CD4-positive, alpha-beta T cell treated with Interferon gamma for 1 hour (primary cell): ENCODE results near the gene EFNB3.

Source experiments
- DNase-seq: peaks from one replicate; pipeline ENCODE4 v3.0.0-alpha.2; 2020

The EFNB3 gene

DNA sequence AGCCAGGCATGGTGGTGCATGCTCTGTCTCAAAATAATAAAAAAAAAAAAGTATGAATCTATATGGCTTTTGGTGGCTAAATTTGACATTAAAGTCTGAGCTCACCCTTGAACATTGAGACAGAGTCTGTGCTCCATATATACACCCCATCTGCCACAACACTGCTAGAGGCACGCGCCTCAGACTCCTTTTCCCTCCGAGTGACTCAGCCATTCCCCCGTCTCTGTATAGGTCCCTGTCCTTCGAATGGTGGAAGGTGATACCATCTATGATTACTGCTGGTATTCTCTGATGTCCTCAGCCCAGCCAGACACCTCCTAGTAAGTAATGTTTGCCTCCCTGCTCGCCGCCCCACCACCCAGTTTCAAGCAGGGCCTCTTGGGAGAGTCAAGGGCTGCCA lies 4.5 kb upstream of the EFNB3 start:
- DNase-seq: no peak

DNA sequence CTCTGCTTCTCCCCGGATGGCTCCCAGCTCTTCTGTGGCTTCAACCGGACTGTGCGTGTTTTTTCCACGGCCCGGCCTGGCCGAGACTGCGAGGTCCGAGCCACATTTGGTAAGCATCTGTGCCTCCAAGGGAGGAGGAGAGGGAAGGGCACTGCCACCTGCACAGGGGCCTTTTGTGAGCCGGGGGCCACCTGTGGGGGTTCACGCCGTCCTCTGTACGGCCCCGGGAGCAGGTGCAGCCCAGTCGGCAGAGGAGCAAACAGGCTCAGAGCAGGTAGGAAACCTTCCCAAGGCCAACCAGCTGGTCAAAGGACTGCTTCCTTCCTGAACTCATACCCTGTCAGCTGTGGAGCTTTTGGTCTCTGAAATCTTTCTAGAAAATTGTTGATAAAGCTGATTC lies 3.3 kb upstream of the EFNB3 start:
- no peak for DNase-seq

DNA sequence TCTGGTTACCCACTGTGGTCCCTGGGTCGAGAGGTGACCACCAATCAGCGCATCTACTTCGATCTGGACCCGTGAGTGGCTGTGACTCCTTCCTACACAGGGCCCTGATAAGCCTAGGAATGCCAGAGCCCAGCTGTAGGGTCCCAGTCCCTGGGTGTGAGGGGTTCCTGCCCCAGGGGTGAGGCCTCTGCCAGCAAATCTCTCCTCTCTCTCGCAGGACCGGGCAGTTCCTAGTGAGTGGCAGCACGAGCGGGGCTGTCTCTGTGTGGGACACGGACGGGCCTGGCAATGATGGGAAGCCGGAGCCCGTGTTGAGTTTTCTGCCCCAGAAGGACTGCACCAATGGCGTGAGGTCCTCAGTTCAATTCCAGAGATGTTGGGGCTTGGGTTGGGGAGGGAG lies 2.2 kb upstream of the EFNB3 start:
- DNase-seq: no peak

DNA sequence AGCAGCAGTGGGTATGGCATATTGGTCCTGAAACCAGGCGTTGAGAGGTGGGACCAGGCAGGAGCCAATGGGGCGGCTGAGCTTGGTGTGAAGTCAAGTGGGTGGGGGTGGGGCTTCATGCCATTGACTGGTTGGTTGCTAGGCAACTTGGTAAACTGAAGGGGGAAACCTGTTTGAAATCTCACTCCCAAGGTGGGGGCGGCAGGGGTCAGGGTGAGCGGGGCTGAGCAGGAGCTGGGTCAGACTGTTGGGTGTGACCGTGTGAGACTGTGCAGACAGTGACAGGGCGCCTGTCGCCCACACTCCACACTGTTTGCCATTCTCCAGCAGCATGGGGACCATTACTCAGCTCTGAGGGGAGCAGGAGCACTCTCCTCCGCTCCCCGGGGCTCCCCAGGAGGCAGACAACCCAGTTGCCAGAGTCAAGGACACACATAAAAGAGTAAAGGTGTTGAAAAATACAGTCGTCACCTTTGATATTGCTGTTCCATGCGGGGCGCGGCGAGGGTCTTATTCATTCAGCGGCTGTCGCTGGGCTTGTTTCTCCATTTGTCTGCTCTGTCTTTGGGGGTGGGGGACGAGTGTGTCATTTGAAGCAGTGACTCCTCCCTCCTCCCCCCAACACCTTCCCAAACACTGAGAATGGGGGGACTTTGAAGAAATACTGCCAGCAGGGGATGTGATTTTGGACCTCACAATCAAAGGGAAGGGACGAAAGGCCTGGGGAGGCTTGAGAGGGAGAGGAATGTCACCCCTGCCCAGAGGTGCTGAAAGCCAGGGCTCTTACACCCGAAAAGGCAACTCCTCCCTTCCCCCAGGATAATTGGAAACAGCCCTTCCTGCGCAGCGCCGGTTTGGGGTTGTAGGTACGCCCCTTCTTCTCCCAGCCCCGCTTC lies 1.2 kb upstream of the EFNB3 start:
- DNase-seq: peak; percentile 28

DNA sequence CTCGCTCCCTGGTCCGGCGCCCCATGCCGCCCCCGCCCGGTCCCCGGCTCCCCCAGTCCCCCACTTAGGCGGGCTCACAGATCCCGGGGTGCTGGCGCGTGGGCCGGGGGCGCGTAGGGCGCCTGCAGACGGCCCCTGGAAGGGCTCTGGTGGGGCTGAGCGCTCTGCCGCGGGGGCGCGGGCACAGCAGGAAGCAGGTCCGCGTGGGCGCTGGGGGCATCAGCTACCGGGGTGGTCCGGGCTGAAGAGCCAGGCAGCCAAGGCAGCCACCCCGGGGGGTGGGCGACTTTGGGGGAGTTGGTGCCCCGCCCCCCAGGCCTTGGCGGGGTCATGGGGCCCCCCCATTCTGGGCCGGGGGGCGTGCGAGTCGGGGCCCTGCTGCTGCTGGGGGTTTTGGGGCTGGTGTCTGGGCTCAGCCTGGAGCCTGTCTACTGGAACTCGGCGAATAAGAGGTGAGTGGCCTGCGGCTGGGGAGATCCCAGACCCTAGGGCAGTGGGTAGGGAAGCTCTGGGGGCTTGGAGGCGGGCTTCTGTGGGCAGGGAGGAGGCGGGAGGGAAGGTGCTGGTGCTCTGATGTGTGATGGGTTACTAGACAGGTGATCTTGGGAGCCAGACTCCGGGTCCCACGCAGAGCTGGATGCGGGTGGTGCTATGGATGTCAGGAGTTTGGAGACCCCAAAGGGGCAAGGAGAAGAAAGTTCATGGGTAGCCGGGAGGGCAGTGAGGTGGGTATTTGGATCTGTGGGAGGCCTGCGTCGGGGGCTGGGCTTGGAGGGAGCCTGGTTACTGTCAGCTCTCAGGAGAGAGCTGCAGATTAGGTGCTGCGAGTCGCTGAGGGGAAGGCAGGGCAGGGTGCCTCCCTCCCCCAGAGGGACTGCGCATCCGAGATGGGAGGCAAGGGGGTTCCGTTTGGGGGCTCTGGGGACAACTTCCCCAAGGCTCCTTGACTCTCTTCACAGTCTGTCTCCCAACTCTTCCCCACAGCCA lies 560 bp downstream of the EFNB3 start:
- DNase-seq: no peak

DNA sequence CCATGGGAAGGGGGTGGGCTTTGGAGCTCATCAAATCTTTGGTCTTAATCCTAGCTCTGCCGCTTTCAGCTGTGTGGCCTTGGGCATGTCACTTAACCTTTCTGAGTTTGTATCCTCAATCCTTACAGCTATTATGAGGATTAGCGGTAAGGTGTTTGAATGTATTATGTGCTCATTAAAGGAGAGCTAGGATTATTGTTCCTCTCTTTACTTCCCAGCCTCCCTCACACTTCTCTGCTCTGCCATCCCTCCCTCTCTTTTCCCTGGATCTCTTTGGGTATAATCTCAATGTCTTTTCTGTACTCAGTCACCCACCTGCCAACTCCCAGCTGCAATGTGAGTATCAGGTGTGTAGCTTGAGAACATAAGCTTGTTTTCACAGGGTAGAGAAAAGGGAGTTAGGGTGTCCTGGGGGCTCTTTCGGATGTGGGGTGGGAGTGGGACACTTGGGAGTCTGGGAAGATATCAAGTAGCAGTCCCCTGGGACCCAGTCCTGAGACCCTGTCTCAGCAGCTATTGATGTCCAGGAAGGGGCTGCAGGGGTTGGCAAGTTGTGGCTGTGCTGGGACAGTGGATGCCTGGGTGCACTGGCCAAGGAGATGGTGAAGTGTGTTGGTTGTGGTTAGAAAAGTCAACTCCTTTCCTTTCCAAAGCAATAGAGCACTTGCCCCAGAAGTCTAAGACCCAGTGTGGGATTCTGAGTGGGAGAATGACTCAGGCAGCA lies 1.8 kb downstream of the EFNB3 start:
- DNase-seq: no peak

DNA sequence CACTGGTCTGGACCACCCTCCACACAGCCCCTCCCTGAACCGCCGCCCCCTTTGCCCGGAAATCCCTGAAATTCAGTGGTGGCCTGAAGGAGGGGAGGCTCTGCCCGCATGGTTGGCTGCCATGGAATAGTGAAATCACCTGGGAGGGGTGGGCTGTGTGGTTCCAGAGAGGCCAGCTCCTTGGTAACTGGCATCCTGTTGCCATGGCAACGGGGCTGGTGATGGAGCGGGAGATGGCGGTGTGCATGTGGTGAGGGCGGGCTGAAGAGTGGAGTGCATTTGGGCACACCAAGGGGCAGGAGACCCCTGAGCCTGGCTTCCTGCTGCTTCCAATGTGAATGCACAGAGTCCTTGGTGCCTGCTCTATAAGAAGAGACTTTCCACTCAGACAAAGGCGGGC lies 2.4 kb downstream of the EFNB3 start:
- no peak for DNase-seq

DNA sequence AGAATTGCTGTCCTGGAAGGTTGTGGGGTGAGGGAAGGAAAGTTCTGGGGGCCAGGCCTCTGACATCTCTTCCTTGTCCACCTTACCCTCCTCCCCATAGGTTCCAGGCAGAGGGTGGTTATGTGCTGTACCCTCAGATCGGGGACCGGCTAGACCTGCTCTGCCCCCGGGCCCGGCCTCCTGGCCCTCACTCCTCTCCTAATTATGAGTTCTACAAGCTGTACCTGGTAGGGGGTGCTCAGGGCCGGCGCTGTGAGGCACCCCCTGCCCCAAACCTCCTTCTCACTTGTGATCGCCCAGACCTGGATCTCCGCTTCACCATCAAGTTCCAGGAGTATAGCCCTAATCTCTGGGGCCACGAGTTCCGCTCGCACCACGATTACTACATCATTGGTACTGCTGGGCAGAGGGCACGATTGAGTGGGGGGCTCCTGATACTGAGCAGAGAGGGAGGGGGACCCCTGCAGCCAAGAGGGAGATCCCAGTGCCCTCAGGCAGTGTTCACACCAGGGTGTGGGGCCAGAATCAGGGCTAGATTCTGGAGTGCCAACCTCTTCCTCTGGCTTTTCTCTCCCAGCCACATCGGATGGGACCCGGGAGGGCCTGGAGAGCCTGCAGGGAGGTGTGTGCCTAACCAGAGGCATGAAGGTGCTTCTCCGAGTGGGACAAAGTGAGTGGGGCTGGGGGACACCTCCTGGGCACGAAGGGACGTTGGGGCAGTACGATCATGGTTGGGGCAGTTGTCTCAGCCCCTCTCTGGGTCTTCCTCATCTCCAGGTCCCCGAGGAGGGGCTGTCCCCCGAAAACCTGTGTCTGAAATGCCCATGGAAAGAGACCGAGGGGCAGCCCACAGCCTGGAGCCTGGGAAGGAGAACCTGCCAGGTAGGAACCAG lies 3.1 kb downstream of the EFNB3 start:
- no peak for DNase-seq

DNA sequence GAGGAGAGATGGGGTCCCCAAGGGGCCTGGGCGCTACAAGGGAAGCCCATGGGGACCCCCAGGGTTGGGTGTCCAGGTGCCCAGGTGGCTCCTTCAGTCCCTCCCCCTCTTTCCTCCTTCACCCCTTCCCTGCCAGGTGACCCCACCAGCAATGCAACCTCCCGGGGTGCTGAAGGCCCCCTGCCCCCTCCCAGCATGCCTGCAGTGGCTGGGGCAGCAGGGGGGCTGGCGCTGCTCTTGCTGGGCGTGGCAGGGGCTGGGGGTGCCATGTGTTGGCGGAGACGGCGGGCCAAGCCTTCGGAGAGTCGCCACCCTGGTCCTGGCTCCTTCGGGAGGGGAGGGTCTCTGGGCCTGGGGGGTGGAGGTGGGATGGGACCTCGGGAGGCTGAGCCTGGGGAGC lies 4.0 kb downstream of the EFNB3 start:
- no peak for DNase-seq

DNA sequence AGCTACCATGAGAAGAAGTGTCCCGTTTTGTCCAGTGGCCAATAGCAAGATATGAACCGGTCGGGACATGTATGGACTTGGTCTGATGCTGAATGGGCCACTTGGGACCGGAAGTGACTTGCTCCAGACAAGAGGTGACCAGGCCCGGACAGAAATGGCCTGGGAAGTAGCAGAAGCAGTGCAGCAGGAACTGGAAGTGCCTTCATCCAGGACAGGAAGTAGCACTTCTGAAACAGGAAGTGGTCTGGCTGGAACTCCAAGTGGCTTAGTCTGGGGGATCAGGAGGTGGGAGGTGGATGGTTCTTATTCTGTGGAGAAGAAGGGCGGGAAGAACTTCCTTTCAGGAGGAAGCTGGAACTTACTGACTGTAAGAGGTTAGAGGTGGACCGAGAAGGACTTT lies 5.3 kb downstream of the EFNB3 start:
- no peak for DNase-seq

DNA sequence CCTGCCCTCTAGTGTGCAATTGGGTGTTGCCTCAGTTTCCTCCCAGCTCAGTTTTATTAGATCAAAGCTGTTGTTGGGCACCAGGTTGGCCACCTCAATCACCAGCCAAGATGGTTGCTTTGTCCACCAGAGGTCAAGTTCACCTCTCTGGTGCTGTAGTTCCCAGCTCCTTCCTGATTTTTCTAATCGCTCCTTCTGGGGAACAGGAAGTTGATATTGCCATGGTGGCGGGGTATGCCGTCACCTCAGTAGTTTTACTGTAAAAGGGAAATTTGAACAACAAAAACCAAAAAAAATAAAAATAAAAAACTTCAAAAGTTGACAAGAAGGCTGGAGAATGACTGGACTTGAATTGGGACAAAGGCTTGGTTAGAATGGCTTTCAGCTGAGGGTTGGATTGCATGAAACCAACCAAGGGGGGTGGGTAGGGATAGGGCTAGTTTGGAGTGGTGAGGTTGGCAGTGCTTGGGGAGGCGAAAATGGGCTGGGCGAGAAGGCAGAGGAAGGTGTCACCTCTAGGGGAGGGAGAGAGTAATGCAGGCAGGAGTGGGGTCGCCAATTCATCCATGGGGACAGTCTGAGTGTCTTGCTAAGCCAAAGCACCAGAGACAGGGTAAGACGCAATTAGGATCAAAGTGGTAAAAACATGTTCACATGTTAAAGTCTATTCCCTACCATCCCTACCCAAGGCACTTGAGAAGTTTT lies 6.2 kb downstream of the EFNB3 start:
- no peak for DNase-seq

DNA sequence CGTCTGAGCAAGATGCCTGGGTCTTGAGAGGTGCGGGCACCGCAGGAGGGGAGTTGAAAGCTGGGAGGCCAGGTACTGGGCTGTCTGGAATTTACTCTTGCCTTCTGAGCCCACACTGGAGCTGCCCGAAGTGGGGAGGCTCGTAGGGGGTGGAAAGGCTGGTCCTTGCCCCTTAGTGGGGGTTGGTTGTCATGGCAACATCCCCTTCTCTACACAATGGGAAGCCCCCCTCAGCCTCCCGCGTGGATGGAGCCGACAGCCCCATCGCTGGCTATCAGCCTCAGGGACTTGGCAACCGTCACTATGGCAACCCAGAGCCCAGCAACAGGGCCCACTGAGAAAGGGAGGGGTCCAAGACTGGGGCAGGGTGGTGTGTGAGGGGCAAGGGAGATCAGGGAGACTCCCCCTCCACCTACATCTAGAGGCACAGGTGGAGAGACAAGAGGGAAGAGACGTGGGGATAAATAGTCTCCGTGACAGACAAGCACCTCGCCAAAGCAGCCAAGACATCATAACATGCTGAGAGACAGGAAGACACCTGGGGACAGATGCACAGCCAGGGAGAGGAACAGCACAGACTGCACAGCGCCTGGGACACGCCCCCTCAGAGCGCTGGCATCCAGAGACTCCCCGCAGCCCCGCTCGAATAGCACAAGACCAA lies 7.2 kb downstream of the EFNB3 start:
- DNase-seq: no peak

DNA sequence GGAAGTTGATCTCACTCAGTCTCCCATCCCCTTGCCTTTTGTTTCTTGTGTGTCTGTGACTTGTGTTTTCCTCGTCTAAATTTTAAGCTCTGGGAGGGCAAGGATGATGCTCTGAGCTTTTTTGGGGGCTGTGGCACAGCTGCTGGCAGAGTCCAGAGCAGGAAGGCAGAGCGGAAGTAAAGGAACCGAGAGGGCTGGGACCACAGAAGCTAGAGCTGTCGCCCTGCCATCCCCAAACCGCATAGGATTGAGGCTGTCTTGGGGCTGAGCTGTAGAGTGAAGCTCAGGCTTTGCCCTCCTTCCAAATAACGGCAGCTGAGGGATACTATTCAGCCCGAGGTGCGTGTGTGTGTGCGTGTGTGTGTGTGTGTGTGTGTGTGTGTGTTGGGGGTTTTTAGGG lies 8.8 kb downstream of the EFNB3 start:
- no peak for DNase-seq

DNA sequence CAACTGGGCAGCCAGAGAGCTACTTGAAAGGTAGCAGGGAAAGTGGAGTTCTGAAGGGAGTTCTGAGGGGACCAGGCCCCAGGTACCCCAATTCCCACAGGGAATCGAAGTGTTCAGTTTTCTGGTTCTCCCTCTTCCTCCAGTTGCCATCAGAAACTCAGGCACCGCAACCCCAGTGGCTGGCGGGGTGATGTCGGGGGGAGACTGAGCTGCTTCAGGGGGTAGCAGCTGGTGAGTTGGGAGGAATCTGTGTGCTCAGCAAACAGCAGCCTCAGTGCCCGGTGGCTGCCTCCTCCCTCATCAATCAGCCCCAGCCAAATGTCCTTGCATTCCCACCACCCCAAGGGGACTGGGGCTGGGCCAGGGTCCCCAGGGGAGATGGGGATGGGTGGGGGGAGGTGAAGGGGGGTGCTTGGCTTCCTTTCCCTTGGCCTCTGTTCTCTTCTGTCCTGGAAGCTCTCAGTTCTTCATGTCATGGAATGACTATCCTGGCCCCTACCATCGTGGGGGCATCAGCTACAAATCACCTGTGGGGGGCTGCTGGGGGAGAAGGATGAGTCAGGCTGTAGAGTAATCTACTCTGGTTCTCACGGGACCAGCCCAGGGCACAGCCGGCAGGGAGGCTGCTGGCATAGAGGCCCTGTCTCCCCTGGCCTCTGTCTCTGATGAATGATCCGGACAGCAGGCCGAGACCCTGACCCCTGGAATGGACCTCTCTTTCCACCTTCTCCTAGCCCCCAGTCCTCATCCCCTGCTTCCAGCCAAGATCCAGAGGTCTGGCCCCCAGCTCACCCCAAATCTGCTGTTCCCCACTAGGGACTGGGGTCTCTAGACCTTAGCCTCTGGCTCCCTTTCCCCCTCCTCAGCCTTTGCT lies 10.0 kb downstream of the EFNB3 start:
- no peak for DNase-seq

DNA sequence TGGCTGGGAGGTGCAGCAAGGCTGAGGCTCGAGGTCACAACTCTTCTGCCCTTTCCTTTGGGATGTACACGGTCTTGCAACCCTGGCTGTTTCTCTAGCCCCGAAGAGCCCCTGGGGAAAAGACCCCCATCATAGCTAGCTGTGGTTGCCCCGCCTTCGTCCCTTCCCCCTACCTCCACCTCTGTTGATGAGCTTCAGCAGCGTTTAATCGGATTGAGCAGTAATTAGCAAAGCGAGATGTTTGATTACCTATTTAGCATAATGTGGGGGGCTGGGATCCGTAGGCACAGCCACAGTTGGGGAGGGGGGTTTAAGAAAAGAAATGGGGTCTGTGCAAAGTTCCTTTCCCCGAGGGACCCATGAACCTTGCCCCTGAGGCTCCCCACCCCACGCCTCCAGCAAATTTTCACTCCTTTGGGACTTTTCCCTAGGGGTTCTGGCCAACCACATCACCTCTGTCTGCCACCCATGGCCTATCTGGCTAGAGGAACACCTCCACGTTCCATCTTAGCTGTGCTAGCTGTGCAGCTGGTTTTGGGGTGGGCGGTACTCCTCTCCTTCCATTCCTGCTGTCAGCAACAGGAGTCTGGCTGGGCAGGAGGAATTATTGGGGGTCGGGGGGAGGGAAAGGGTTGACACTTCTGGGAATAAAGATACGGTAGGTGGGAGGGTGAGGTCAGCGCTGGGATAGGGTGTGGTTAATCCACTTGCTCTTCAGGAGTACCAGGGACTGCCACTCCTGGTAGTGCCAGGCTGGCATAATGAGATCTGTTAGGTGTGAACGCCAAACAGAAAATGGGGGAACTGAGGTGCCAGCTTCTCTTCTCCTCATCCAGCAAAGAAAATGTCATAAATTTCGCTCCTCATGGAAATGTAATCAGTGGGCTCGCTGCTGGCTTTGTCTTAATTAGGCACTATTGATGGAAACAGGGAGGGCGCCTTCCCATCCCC lies 11.2 kb downstream of the EFNB3 start:
- DNase-seq: no peak

DNA sequence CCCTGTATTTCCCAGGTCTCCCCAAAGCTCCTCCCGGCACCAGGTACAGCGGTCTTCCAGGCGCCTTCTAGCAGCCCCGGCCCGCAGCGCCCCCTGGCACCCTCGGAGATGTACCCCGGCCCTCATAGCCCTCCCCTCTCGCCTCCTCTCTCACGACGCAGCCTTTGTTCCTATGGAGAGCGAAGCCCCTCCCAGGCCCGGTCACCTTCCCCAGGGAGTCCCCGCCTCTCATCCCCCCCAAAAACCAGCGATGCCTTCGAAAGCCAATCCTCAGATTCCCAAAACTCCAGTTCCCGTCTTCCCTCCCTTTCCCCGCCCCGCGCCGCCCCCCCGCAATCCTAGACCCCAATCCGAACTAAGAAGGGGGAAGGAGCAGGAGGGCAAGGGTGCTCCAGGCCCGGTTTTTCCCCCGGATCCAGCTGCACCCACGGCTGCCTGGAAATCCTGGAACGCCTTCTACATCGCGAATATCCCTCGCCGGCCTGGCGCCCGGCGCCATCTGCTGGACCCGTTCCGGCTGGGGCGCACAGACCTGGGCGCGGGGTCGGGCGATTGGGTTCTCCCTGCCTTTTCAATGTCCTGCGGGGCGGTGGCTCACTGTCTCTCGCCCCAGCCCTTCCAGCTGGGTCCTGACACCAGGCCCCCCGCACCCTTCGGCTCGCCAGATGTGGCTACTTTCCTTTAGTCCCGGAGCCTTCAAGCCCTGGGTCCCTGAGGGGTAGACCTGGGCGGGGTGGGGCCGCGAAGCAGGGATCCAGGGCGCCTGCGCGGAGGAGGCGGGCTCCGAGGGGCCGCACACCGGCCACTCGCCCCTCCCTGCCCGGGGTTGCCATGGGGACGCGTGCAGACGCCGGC lies 12.1 kb downstream of the EFNB3 start, which contains the start of gene DNAH2:
TSS of gene DNAH2 (plus strand) at position 844 of the 855 bp plus-strand sequence. CDS start 1,991 bp downstream, outside the sequence.
- peak; percentile 12 for DNase-seq

DNA sequence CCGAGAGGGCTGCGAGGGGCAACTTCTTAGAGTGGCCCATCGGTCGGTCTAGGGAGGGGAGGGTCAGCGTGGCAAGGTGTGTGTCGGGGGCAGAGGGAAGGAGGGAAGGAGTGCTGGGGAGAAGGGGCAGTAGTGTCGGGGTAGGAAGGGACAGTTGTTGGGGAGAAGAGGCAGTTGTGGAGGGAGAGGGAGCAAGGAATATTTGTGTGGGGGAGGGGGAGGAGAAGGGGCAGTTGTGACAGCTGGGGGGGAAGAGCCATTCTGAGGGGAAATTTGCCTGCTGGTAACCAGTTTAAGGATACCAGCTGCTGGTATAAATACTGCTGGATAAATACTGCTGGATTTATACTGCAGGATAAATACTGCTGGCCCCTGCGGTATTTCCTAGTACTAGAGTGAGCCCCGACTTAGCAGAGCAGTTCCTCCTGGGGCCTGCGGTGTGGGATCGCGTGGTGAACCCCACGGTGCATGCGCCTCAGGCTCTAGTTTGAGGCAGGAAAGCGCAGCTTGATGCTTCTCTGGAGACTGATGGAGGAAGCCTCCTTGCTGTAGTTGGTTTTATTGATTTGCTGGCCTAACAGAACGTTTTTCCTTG lies 12.9 kb downstream of the EFNB3 start:
- DNase-seq: peak; percentile 13
